GM18511 (cell line): ENCODE measurements around the gene COL5A3.
"Not testable (repeated sequence)": the region's sequence is repeated elsewhere in the genome, so short reads cannot be mapped to it uniquely, and the experiment has no call there.

ENCODE experiments used
- ATAC-seq: cut with Tn5 transposase; IDR thresholded peaks from one replicate; pipeline ENCODE4 v1.9.1; 2021; ENCODE audit warnings: mild to moderate bottlenecking, moderate library complexity; ENCODE audit not compliant: unreplicated experiment

The COL5A3 gene

DNA sequence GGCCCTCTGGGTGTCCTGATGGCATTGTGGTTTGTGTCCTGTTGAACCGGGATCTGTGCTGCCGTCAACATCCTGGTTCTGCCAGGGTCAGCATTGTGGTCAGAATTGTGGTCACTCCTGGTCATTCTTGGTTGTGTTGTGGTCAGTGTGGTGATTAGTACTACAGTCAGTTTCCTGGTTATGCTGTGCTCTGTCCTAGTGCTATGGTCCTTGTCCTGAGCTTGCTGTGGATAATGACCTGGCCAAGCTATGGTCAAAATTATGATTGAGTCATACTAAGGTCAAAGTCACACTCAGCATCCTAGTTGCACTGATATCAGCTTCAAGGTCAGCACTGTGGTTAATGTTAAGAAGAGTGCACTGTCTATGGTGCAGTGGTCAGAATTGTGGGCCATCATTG, 69.5 kb downstream of the COL5A3 start:
- no peak for ATAC-seq

GRCh38 chr19:9939301-9939913, 70.9 kb downstream of the COL5A3 start:
- ATAC-seq = no peak

DNA sequence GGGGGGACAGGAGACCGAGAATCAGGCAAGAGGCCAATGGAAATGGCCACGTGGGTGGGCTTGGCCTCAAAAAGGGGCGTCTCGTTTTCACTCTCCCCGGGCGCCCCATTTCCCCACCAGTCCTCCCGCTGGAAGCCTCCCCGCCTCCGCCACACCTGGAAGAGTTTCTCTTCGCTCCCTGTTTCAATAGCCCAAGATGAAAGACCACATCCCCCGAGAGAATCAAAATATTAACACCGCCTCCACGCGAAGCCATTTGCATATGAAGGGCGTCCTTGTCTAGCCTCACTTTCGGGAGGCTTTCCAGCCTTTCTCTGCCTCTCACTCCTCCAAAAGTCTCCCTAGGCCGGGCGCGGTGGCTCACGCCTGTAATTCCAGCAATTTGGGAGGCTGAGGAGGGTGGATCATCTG, 73.3 kb downstream of the COL5A3 start:
- no peak for ATAC-seq

DNA sequence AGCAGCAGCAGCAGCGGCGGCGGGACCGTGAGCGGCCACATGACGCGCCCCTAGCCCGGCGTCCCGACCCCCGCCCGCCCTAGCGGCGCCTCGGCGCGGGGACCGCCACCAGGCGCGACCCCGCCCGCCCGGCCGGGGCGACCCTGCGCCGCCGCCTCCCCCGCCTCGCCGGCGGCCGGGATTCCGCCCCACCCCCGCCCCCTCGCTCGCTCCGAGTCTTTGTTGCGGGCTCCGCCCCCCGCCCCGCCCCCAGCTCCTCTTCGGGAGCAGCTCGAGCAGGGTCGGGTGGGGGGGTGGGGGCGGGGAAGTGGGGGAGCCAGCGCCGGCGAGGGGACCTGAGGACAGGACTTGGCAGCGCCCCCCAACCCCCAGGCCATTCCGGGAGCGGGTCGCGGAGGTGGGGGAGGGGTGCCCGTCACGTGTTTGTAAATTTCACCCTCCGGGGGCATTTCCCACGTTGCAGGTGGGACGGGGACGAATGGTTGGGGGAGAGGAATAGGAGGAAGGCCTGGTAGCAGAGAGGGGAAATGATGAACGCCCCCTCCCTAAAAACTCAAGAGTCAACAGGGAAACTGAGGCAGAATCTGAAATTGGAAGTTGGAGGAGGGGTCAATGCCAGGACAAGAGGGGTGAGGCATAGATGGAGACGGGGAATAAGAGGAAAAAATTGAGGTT, 73.8 kb downstream of the COL5A3 start, which contains the start of gene OLFM2:
Gene OLFM2 (minus strand): TSS at position 190 of the 675 bp plus-strand sequence. CDS start 149 bp downstream, at position 41.
- no peak for ATAC-seq

DNA sequence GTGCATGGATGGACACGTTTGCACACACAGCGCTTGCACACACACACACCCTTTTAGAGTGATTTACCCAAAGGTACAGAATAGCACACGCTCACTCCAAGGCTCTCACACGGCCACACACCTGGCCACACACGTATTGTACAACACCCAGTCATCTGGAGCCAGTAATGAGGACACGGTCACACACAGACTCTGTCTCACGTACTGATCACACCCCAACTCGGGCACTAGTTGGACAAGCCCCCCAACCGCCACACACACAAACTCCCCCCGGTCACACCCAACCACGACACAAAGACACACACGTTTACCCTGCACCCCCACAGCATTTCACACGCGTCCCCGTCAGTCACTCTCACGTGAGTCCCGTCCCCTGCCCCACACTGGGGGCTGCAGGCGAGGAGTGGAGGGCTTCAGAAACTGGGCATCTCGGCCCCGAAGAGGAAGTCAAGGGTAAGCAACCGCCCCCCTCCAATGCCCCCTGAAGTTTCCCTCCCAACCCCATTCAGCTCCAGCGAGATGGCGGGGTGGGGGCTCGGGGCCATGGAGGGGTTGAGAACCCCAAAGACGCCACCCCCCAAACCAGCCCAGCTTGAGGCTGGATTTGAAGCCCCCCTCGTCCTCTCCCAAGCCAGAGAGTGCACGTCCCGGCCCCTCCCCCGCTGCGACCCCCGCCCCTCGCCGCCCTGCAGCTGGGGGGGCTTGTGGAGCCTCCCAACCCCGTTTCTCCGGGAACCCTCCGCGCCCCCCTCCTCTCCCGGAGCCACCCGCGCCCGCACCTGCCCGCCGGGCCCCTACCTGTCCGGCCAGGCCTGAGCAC, 74.6 kb downstream of the COL5A3 start:
- ATAC-seq = no peak

DNA sequence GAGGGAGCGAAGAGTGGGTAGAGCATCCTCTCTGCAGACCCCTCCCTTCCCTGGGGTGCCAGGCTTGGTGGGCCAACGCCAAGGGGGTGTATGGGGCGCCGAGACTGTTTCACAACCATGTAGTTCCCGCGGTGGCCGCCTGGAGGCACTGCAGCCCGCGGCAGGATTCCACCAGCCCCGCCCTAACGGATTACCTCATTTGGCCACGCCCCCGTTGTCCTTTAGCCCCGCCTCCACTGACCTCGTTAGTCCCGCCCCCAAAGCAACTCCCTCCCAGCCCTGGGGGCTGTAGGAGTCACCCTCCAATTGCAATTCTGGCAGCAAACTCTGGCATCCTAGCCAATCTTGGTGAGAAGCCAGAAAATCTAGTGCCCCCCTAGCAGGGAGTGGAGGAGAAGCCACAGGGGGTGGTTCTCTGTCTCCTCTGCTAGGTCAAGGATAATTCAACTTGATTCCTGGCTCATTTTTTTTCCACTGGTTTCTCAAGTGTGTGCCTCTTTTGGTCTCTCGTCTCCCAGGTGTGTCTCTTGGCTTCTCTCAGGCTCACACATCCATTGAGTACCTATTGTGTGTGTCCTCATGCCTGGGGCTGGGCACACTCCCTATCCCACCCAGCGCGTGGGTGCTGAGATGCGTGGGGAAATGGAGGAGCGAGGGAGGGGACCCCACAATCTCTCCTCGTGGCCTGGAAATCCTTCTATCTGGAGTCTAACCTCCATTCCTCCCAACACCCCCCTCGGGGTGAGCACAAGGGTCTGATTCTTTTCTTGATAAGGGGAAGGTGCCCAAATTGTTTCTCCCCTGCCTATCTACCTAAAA, 76.0 kb downstream of the COL5A3 start:
- ATAC-seq = no peak

DNA sequence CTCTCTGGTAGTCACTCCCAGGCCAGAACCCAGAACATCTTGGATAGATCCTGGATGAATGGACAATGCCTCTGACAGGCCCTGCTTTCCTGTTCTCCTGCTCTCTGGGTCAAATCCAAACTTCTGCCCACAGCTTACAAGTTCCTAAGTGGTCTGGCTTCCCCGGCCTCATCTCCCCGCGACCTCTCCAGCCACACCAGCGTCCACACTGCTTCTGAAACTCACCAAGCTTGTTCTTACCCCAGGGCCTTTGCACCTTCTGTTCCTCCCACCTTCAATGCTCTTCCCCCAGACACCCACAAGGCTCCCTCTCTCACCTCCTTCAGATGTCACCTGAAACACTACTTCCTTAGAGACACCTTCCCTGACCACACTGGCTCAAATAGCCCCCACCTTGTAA, 77.5 kb downstream of the COL5A3 start:
- ATAC-seq = no peak

GRCh38 chr19:9931629-9932028, 78.7 kb downstream of the COL5A3 start:
- no peak for ATAC-seq

- ATAC-seq = no peak
Observed at GRCh38 chr19:9923440-9923839, 86.9 kb downstream of the COL5A3 start.

DNA sequence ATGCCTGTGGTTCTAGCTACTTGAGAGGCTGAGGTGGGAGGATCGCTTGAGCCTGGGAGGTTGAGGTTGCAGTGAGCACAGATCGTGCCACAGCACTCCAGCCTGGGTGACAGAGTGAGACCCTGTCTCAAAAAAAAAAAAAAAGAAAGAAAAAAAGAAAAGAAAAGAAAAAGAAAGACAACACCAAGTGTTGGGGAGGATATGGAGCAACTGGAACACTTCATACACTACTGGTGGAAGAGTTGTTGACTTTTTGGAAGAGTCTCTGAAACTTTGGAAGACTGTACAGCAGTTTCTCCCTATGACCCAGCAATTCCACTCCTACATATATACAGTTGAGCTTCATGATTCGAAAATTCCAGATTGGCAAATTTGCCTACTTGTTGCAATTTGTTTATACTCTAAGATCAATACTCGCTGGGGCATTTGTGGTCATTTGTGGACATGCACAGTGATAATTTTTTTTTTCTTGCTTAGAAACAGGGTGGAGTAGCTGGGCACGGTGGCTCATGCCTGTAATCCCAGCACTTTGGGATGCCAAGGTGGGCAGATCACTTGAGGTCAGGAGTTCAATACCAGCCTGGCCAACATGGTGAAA, 87.4 kb downstream of the COL5A3 start:
- ATAC-seq = not testable (repeated sequence)

- ATAC-seq = no peak
Observed at GRCh38 chr19:9917321-9917720, 93.0 kb downstream of the COL5A3 start.

DNA sequence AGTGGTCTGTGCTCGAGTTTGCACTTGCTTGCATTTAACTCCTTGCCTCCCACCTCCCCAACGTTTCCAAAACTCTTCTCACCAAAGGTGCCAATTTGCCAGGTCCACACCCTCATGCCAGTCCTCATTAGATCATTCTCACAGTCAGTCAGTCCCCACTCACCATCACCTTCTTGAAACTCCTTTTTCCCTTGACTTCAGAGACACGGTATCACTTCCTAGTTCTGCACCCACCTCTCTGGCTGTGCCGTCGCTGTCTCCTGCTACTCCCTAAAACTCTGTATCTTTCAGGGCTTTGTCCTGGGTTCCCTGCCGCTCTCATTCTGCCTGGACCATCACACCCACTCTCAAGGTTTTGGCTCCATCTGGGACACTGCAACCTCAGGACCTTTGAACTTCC, 93.6 kb downstream of the COL5A3 start:
- ATAC-seq = no peak

- peak; percentile 57 for ATAC-seq
Observed at GRCh38 chr19:9914315-9915207, 95.7 kb downstream of the COL5A3 start.

DNA sequence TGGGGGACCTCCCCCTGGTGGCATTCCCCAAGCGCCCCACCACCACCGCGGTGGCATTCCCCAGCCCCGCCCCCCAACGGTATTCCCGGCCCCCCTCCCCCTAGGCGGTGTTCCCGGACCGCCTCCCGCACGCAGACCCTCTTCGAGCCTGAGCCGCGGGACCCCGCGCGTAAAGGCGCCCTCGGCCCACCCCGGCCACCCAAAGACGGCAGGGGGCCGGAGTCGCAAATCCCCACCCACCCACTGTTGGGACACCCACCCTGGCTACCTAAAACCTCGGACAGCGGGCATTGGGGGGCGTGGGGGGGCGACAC, 96.3 kb downstream of the COL5A3 start:
- no peak for ATAC-seq

- no peak for ATAC-seq
Observed at GRCh38 chr19:9913237-9914000, 96.9 kb downstream of the COL5A3 start.

DNA sequence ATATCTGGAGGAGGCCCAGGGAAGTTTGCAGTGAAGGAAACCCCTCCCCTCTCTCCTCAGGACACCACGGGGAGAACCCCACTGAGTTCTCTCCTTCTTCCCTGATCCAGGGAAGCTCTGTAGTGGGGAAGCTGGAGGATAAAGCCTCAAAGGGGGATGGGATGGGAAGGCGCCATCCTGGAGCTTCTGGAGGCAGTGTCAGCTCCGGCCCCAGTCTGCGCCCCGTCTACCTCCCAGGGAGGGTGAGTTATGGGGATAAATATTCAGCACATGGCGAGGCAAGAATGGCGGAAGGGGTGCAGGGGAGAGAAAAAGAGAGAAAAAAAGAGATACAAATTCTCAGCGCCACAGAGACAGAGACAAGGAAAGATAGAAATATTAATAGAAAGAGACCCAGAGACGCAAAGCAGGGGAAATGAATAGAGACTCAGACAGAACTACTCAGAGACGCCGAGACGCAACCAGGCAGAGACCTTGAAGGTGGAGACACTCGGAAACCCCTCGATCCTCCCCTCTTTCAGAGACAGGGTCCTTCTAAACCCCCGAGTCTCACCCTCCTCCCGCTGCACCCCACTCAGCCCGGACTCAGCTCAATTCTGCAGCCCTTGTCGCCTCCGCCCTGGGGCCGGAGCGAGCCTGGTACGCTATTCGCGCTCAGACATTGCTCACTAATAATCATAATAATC, 97.6 kb downstream of the COL5A3 start:
- no peak for ATAC-seq

- no peak for ATAC-seq
Observed at GRCh38 chr19:9911524-9912185, 98.6 kb downstream of the COL5A3 start.

GRCh38 chr19:9910625-9911024, 99.7 kb downstream of the COL5A3 start:
- no peak for ATAC-seq
